Measurements from ENCODE around the gene SLC12A7. TPM values are rescaled to one million over a fixed set of nuclear protein-coding genes. Genes with fewer than 3 reads are reported as not detected.

The SLC12A7 gene
- total RNA-seq, 1 donor from 2014 or later: 11.5 TPM

- Mint-ChIP-seq H3K4me3 (ENCODE audit: unreplicated experiment) (no peak overlapping the region), H3K9me3 (ENCODE audit: unreplicated experiment) (no peaks in the 10 kb centered on the region), H3K27ac (ENCODE audit: unreplicated experiment) (no peak overlapping the region)
Measured at GRCh38 chr5:1116977-1117376, 5.1 kb upstream of the SLC12A7 start.

GRCh38 chr5:1116109-1116740 lies 4.4 kb upstream of the SLC12A7 start:
- H3K36me3 Mint-ChIP-seq (ENCODE audit: unreplicated experiment): no peaks in the 10 kb centered on the region
- no peak for DNase-seq (ENCODE audit: extremely low spot score, unreplicated experiment)
- H3K4me1 Mint-ChIP-seq (ENCODE audit: unreplicated experiment): no peaks in the 10 kb centered on the region
- H3K9me3 Mint-ChIP-seq (ENCODE audit: unreplicated experiment): no peaks in the 10 kb centered on the region
- H3K4me3 Mint-ChIP-seq (ENCODE audit: unreplicated experiment): no peak overlapping the region
- no peak overlapping the region for H3K27ac Mint-ChIP-seq (ENCODE audit: unreplicated experiment)
- H3K27me3 Mint-ChIP-seq (ENCODE audit: unreplicated experiment): peaks cover 3% of the 10 kb centered on the region
- no peak for TF ChIP-seq CTCF (IDR thresholded peaks at IDR 0.05)

More at GRCh38 chr5:1116977-1117376, 5.1 kb upstream of the SLC12A7 start:
- H3K36me3 Mint-ChIP-seq (ENCODE audit: unreplicated experiment): no peaks in the 10 kb centered on the region
- DNase-seq (ENCODE audit: extremely low spot score, unreplicated experiment): no peak
- no peaks in the 10 kb centered on the region for H3K4me1 Mint-ChIP-seq (ENCODE audit: unreplicated experiment)
- H3K27me3 Mint-ChIP-seq (ENCODE audit: unreplicated experiment): peaks cover 3% of the 10 kb centered on the region
- no peak for TF ChIP-seq CTCF (IDR thresholded peaks at IDR 0.05)

- no peak for TF ChIP-seq CTCF (IDR thresholded peaks at IDR 0.05)
- Mint-ChIP-seq H3K9me3 (ENCODE audit: unreplicated experiment) (no peaks in the 10 kb centered on the region), H3K36me3 (ENCODE audit: unreplicated experiment) (no peaks in the 10 kb centered on the region), H3K4me1 (ENCODE audit: unreplicated experiment) (peaks cover 5% of the 10 kb centered on the region), H3K4me3 (ENCODE audit: unreplicated experiment) (no peak overlapping the region), H3K27ac (ENCODE audit: unreplicated experiment) (no peak overlapping the region), H3K27me3 (ENCODE audit: unreplicated experiment) (peaks cover under 1% of the 10 kb centered on the region)
- DNase-seq (ENCODE audit: extremely low spot score, unreplicated experiment): no peak
Measured at GRCh38 chr5:1115123-1115815, 3.4 kb upstream of the SLC12A7 start.

- DNase-seq (ENCODE audit: extremely low spot score, unreplicated experiment): no peak
- Mint-ChIP-seq H3K9me3 (ENCODE audit: unreplicated experiment) (no peaks in the 10 kb centered on the region), H3K4me1 (ENCODE audit: unreplicated experiment) (peaks cover 5% of the 10 kb centered on the region), H3K27me3 (ENCODE audit: unreplicated experiment) (no peaks in the 10 kb centered on the region), H3K27ac (ENCODE audit: unreplicated experiment) (no peak overlapping the region), H3K36me3 (ENCODE audit: unreplicated experiment) (no peaks in the 10 kb centered on the region), H3K4me3 (ENCODE audit: unreplicated experiment) (no peak overlapping the region)
- TF ChIP-seq CTCF (IDR thresholded peaks at IDR 0.05): no peak
Measured at GRCh38 chr5:1113805-1114586, 2.1 kb upstream of the SLC12A7 start.

GRCh38 chr5:1113332-1113690 lies 1.4 kb upstream of the SLC12A7 start:
- Mint-ChIP-seq H3K4me3 (ENCODE audit: unreplicated experiment) (peak overlapping the region; percentile 38), H3K9me3 (ENCODE audit: unreplicated experiment) (no peaks in the 10 kb centered on the region), H3K27ac (ENCODE audit: unreplicated experiment) (no peak overlapping the region), H3K4me1 (ENCODE audit: unreplicated experiment) (peaks cover 5% of the 10 kb centered on the region), H3K36me3 (ENCODE audit: unreplicated experiment) (no peaks in the 10 kb centered on the region), H3K27me3 (ENCODE audit: unreplicated experiment) (no peaks in the 10 kb centered on the region)
- no peak for DNase-seq (ENCODE audit: extremely low spot score, unreplicated experiment)
- TF ChIP-seq CTCF (IDR thresholded peaks at IDR 0.05): no peak

Data from osteocyte (in vitro differentiated cells).